ENCODE measurements around the gene EML6.

- TF ChIP-seq POLR2A (IDR thresholded peaks at IDR 0.05) = no peak
- no peak for TF ChIP-seq CTCF (IDR thresholded peaks at IDR 0.05)
Measured at GRCh38 chr2:55000341-55000740, 276.9 kb downstream of the EML6 start.

All from Peyer's patch (tissue), 4 donors.